Skeletal muscle tissue (tissue), 4 donors: ENCODE data around the gene DKKL1. TPM values are rescaled to one million over a fixed set of nuclear protein-coding genes. Genes with fewer than 3 reads are reported as not detected.

Experiments used
- H3K27ac ChIP-seq: one replicate; pipeline ENCODE4 v1.7.0; 2013; ENCODE audit warnings: mild to moderate bottlenecking, low read depth, low read length, inconsistent platforms
- H3K27me3 ChIP-seq, 3 donors: one replicate each; pipeline ENCODE4 v1.7.0; 2013; ENCODE audit warnings: low read length in 3 of 3; ENCODE audit not compliant: control insufficient read depth in 3 of 3, insufficient read depth in 3 of 3
- H3K36me3 ChIP-seq, 3 donors: one replicate each; pipeline ENCODE4 v1.7.0; 2013; ENCODE audit warnings: low read length in 3 of 3; ENCODE audit not compliant: control insufficient read depth in 3 of 3, insufficient read depth in 3 of 3
- H3K4me1 ChIP-seq, 3 donors: one replicate each; pipeline ENCODE4 v1.7.0; 2013; ENCODE audit warnings: low read length in 3 of 3, mild to moderate bottlenecking in 3 of 3; ENCODE audit not compliant: control insufficient read depth in 3 of 3, insufficient read depth in 3 of 3
- H3K4me3 ChIP-seq, 3 donors: one replicate each; pipeline ENCODE4 v1.7.0; 2013; ENCODE audit warnings: low read length in 3 of 3
- H3K9ac ChIP-seq, 3 donors: one replicate each; pipeline ENCODE4 v1.7.0; 2013; ENCODE audit warnings: low read length in 3 of 3, mild to moderate bottlenecking in 3 of 3, moderate library complexity in 2 of 3, low read depth in 1 of 3
- H3K9me3 ChIP-seq, 3 donors: one replicate each; pipeline ENCODE4 v1.7.0; 2013; ENCODE audit warnings: low read length in 3 of 3; ENCODE audit not compliant: control insufficient read depth in 3 of 3
- total RNA-seq: library from RNA; depleted of rRNA; stranded (reverse); fragments of >200 nt; gene quantifications from one replicate; pipeline ENCODE4 v1.2.3, GENCODE V29; 2014
- donor health status: Osteomylitis.

DKKL1 gene
- total RNA-seq, 1 donor from 2014 or later = 0.52 TPM

- Histone ChIP-seq H3K9ac (no peak overlapping the region), H3K27ac (no peak overlapping the region), H3K4me3 (no peak overlapping the region), H3K27me3 (peaks cover 0 to 16% (median 8%) of the 10 kb centered on the region in 3 donors), H3K9me3 (no peaks in the 10 kb centered on the region), H3K4me1 (no peaks in the 10 kb centered on the region), H3K36me3 (no peaks in the 10 kb centered on the region)
These were observed 45.3 kb downstream of the DKKL1 start for GRCh38 chr19:49408816-49409440.

GRCh38 chr19:49409441-49410029, 45.9 kb downstream of the DKKL1 start:
- H3K9ac ChIP-seq = no peak overlapping the region
- H3K9me3 ChIP-seq = no peaks in the 10 kb centered on the region
- H3K4me1 ChIP-seq = no peaks in the 10 kb centered on the region
- H3K4me3 ChIP-seq = no peak overlapping the region
- H3K27me3 ChIP-seq = peaks cover 0 to 16% (median 13%) of the 10 kb centered on the region in 3 donors
- no peaks in the 10 kb centered on the region for H3K36me3 ChIP-seq
- H3K27ac ChIP-seq = no peak overlapping the region

GRCh38 chr19:49411681-49412326, 48.1 kb downstream of the DKKL1 start:
- Histone ChIP-seq H3K4me1 (no peaks in the 10 kb centered on the region), H3K27ac (no peak overlapping the region), H3K4me3 (no peak overlapping the region), H3K9ac (no peak overlapping the region), H3K9me3 (no peaks in the 10 kb centered on the region), H3K36me3 (no peaks in the 10 kb centered on the region), H3K27me3 (peaks cover 4 to 27% (median 20%) of the 10 kb centered on the region in 3 donors)

- Histone ChIP-seq H3K27ac (no peak overlapping the region), H3K4me1 (no peaks in the 10 kb centered on the region), H3K9ac (no peak overlapping the region), H3K4me3 (no peak overlapping the region), H3K36me3 (no peaks in the 10 kb centered on the region), H3K27me3 (peaks cover 16 to 41% (median 27%) of the 10 kb centered on the region in 3 donors), H3K9me3 (no peaks in the 10 kb centered on the region)
These were observed 49.7 kb downstream of the DKKL1 start for GRCh38 chr19:49413348-49413747.

- H3K27me3 ChIP-seq = peaks cover 24 to 50% (median 33%) of the 10 kb centered on the region in 3 donors
- no peak overlapping the region for H3K4me3 ChIP-seq
- no peaks in the 10 kb centered on the region for H3K4me1 ChIP-seq
- no peaks in the 10 kb centered on the region for H3K9me3 ChIP-seq
- H3K9ac ChIP-seq = no peak overlapping the region
- no peak overlapping the region for H3K27ac ChIP-seq
- H3K36me3 ChIP-seq = no peaks in the 10 kb centered on the region
These were observed 50.6 kb downstream of the DKKL1 start for GRCh38 chr19:49414256-49414655.

- Histone ChIP-seq H3K4me3 (no peak overlapping the region), H3K9me3 (no peaks in the 10 kb centered on the region), H3K9ac (no peak overlapping the region), H3K27me3 (peaks cover 34 to 57% (median 39%) of the 10 kb centered on the region in 3 donors), H3K4me1 (no peaks in the 10 kb centered on the region), H3K27ac (no peak overlapping the region), H3K36me3 (no peaks in the 10 kb centered on the region)
These were observed 51.6 kb downstream of the DKKL1 start for GRCh38 chr19:49415102-49415809.

GRCh38 chr19:49415810-49416200, 52.1 kb downstream of the DKKL1 start:
- Histone ChIP-seq H3K9me3 (no peaks in the 10 kb centered on the region), H3K27me3 (peaks cover 40 to 62% (median 45%) of the 10 kb centered on the region in 3 donors), H3K9ac (no peak overlapping the region), H3K27ac (no peak overlapping the region), H3K4me3 (no peak overlapping the region), H3K4me1 (no peaks in the 10 kb centered on the region), H3K36me3 (no peaks in the 10 kb centered on the region)

GRCh38 chr19:49417088-49417487, 53.4 kb downstream of the DKKL1 start:
- H3K27me3 ChIP-seq = peaks cover 48 to 74% (median 51%) of the 10 kb centered on the region in 3 donors
- no peaks in the 10 kb centered on the region for H3K9me3 ChIP-seq
- H3K27ac ChIP-seq = no peak overlapping the region

GRCh38 chr19:49418511-49418910, 54.8 kb downstream of the DKKL1 start:
- Histone ChIP-seq H3K9me3 (no peaks in the 10 kb centered on the region), H3K4me3 (no peak overlapping the region), H3K27ac (no peak overlapping the region), H3K4me1 (peaks cover 13 to 19% (median 15%) of the 10 kb centered on the region in 3 donors), H3K9ac (no peak overlapping the region), H3K27me3 (peaks cover 59 to 84% (median 62%) of the 10 kb centered on the region in 3 donors), H3K36me3 (no peaks in the 10 kb centered on the region)

More at GRCh38 chr19:49417088-49417487, 53.4 kb downstream of the DKKL1 start:
- Histone ChIP-seq H3K36me3 (no peaks in the 10 kb centered on the region), H3K4me3 (no peak overlapping the region), H3K4me1 (peaks cover 0 to 6% (median 2%) of the 10 kb centered on the region in 3 donors), H3K9ac (no peak overlapping the region)
